MM.1S (cell line): ENCODE results near the gene PDZD8.

ENCODE experiments used
- DNase-seq: peaks from one replicate; pipeline ENCODE4 v3.0.0-alpha.2; 2015
- H2AFZ ChIP-seq: fragments of 300-600 bp; sonication (generic); 2 replicates; pipeline ENCODE4 v1.6.0; 2016; ENCODE audit warnings: antibody characterized with exemption, low read length
- H3F3A ChIP-seq: fragments of 300-600 bp; sonication (generic); 2 replicates; pipeline ENCODE4 v1.6.1; 2016; ENCODE audit warnings: mild to moderate bottlenecking, antibody characterized with exemption, low read length, moderate library complexity, mixed read lengths; ENCODE audit not compliant: insufficient read depth
- H3K27ac ChIP-seq: fragments of 300-600 bp; sonication (generic); 2 replicates; pipeline ENCODE4 v1.5.1; 2016; ENCODE audit warnings: mild to moderate bottlenecking, low read length
- H3K27me3 ChIP-seq: fragments of 300-600 bp; sonication (generic); replicated peaks from 2 replicates; pipeline ENCODE4 v1.6.0; 2016; ENCODE audit warnings: low read length; ENCODE audit not compliant: insufficient read depth
- H3K36me3 ChIP-seq: fragments of 300-600 bp; sonication (generic); replicated peaks from 2 replicates; pipeline ENCODE4 v1.6.1; 2016; ENCODE audit warnings: mild to moderate bottlenecking, low read length, mixed read lengths; ENCODE audit not compliant: insufficient read depth
- H3K4me1 ChIP-seq: fragments of 300-600 bp; sonication (generic); 2 replicates; pipeline ENCODE4 v1.6.1; 2016; ENCODE audit warnings: low read length, mixed read lengths
- H3K4me2 ChIP-seq: fragments of 300-600 bp; sonication (generic); 2 replicates; pipeline ENCODE4 v1.6.0; 2016; ENCODE audit warnings: low read depth, low read length
- H3K4me3 ChIP-seq: fragments of 300-600 bp; sonication (generic); 2 replicates; pipeline ENCODE4 v1.5.1; 2016; ENCODE audit warnings: low read length, mixed read lengths
- H3K79me2 ChIP-seq: fragments of 300-600 bp; sonication (generic); 2 replicates; pipeline ENCODE4 v1.6.1; 2016; ENCODE audit warnings: mixed run types, low read length, mixed read lengths
- H3K9ac ChIP-seq: fragments of 300-600 bp; sonication (generic); 2 replicates; pipeline ENCODE4 v1.6.1; 2016; ENCODE audit warnings: low read length, mixed read lengths
- H3K9me2 ChIP-seq: fragments of 300-600 bp; sonication (generic); replicated peaks from 2 replicates; pipeline ENCODE4 v1.6.1; 2016; ENCODE audit warnings: mild to moderate bottlenecking, low read length, mixed read lengths; ENCODE audit not compliant: insufficient read depth
- H3K9me3 ChIP-seq: fragments of 300-600 bp; sonication (generic); replicated peaks from 2 replicates; pipeline ENCODE4 v1.6.1; 2016; ENCODE audit warnings: mild to moderate bottlenecking, low read length, mixed read lengths; ENCODE audit not compliant: insufficient read depth
- H4K20me1 ChIP-seq: fragments of 300-600 bp; sonication (generic); 2 replicates; pipeline ENCODE4 v1.6.1; 2016; ENCODE audit warnings: mild to moderate bottlenecking, low read length, moderate library complexity, mixed read lengths; ENCODE audit not compliant: insufficient read depth
- CTCF ChIP-seq: fragments of 300-600 bp; sonication (generic); IDR thresholded peaks from 2 replicates; pipeline ENCODE4 v1.5.1; 2016; ENCODE audit warnings: antibody characterized with exemption, low read length, mixed read lengths
- EZH2 ChIP-seq: fragments of 300-600 bp; sonication (generic); optimal IDR thresholded peaks from 2 replicates; pipeline ENCODE3; 2017; ENCODE audit warnings: low read depth, mild to moderate bottlenecking, antibody characterized with exemption, low read length, mixed read lengths
- EZH2phosphoT487 ChIP-seq: fragments of 300-600 bp; sonication (generic); IDR thresholded peaks from 2 replicates; pipeline ENCODE4 v1.6.1; 2018; ENCODE audit warnings: antibody characterized with exemption, low read length

PDZD8 gene

DNA sequence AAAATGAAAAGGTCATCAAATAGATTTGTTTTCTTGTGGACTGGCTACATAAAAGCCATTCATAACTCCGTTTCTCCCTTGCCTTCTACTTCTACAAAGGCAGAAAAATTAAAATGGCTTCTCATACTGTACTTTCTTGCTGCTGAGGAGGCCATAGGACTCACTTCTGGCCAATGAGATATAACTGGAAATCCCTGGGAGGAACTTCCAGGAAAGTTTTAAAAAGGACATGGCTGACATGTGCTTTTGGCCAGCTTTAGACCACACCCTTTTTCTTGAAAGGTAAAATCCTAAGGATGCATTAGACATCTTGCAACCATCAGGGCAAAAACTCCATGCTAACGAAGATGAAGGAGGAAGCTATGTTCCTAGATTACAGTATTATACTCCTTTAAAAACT is 58.5 kb downstream of the PDZD8 start:
- Histone ChIP-seq H3K4me1 (no peaks in the 10 kb centered on the region), H3K9me2 (no peaks in the 10 kb centered on the region), H4K20me1 (no peaks in the 10 kb centered on the region), H2AFZ (no peak overlapping the region), H3K9me3 (no peaks in the 10 kb centered on the region), H3K36me3 (no peaks in the 10 kb centered on the region), H3K27ac (no peak overlapping the region), H3K27me3 (no peaks in the 10 kb centered on the region), H3F3A (no peaks in the 10 kb centered on the region), H3K79me2 (0 out of 2 replicates have a peak, but pooled peaks cover 5% of the 10 kb centered on the region), H3K4me3 (no peak overlapping the region), H3K9ac (no peak overlapping the region), H3K4me2 (no peak overlapping the region)
- no peak for DNase-seq
- TF ChIP-seq CTCF = no peak
- no peak for TF ChIP-seq EZH2
- no peak for TF ChIP-seq EZH2phosphoT487

DNA sequence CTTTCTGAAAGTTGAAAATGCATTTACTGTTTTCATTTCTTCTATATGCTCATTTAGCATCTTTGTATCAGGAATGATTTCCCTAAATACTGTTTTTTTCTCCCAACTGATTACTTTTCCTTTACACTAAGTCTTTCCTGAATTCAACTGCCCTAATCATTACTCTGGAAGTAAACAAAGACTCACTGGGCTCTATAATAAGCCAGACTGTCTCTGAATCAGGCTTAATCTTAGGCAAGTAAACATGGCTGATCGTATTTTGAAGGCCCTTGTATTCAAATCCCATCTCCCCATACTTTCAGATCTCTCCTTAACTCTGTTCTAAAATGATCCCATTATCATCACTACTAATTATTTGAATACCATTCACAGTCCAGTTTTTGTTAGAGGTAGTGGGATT is 61.6 kb downstream of the PDZD8 start:
- Histone ChIP-seq H3K36me3 (no peaks in the 10 kb centered on the region), H3K9me2 (no peaks in the 10 kb centered on the region), H3K4me2 (no peak overlapping the region), H4K20me1 (no peaks in the 10 kb centered on the region), H3K9me3 (no peaks in the 10 kb centered on the region), H3K4me1 (no peaks in the 10 kb centered on the region), H3K4me3 (no peak overlapping the region), H3K79me2 (no peaks in the 10 kb centered on the region), H2AFZ (no peak overlapping the region), H3F3A (no peaks in the 10 kb centered on the region), H3K27ac (no peak overlapping the region), H3K27me3 (no peaks in the 10 kb centered on the region), H3K9ac (no peak overlapping the region)
- DNase-seq = no peak
- no peak for TF ChIP-seq CTCF
- TF ChIP-seq EZH2phosphoT487 = no peak
- no peak for TF ChIP-seq EZH2

DNA sequence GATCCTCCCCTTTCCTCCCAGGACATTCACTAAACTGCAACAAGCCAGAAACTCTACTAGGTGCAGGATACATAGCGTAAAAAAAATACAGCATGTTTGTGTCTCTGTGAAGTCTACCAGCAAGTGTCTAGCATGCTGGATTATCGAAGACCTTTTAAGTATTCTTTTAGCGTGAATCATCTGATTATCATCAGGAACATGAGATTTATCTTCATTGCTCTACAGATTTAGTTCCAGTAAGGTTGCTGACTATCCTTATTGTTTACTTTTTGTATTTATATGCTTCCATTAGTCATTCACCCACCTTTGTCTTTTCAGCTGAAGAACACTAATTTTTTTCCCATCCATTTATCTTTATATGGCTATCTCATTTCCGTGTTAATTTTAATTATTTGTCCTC is 62.8 kb downstream of the PDZD8 start:
- Histone ChIP-seq H3K36me3 (no peaks in the 10 kb centered on the region), H4K20me1 (no peaks in the 10 kb centered on the region), H3K79me2 (no peaks in the 10 kb centered on the region), H3K27me3 (no peaks in the 10 kb centered on the region), H3K4me1 (no peaks in the 10 kb centered on the region), H3F3A (no peaks in the 10 kb centered on the region), H3K9ac (no peak overlapping the region), H2AFZ (no peak overlapping the region), H3K4me3 (no peak overlapping the region), H3K27ac (no peak overlapping the region), H3K4me2 (no peak overlapping the region), H3K9me2 (no peaks in the 10 kb centered on the region), H3K9me3 (no peaks in the 10 kb centered on the region)
- TF ChIP-seq CTCF (no peak), EZH2 (no peak), EZH2phosphoT487 (no peak)
- no peak for DNase-seq
